HepG2 (cell line): ENCODE results near the gene RMRP. TPM values are rescaled to one million over a fixed set of nuclear protein-coding genes. Genes with fewer than 3 reads are reported as not detected.

Source experiments
- ARID5B ChIP-seq: IDR thresholded peaks from 2 replicates; pipeline ENCODE4 v1.4.0; 2020; ENCODE audit warnings: mild to moderate bottlenecking, missing genetic modification reagents
- KAT7 ChIP-seq: IDR thresholded peaks from 2 replicates; pipeline ENCODE4 v1.6.1; 2018; ENCODE audit warnings: borderline replicate concordance, missing compliant biosample characterization
- KDM1A ChIP-seq: IDR thresholded peaks from 2 replicates; pipeline ENCODE4 v1.6.1; 2016; ENCODE audit warnings: missing compliant biosample characterization
- KDM2A ChIP-seq: sonication (generic); formaldehyde crosslinking; IDR thresholded peaks from 2 replicates; pipeline ENCODE4 v1.4.0; 2020; ENCODE audit warnings: low read depth, missing genetic modification reagents, borderline replicate concordance
- KLF16 ChIP-seq, 2 experiments: sonication (generic) in 1 of 2; formaldehyde crosslinking in 1 of 2; IDR thresholded peaks; 2 replicates each; pipeline versions ENCODE4 v1.6.1 to v1.8.0; 2016 to 2023; ENCODE audit warnings: missing genetic modification reagents in 2 of 2, missing compliant biosample characterization in 1 of 2
- LCORL ChIP-seq, 2 experiments: fragments of 450-650 bp in 1 of 2; sonication (generic) in 1 of 2; formaldehyde crosslinking in 1 of 2; IDR thresholded peaks; 2 replicates each; pipeline versions ENCODE4 v1.5.0 to v1.6.1; 2017 to 2020; ENCODE audit warnings: antibody characterized with exemption in 1 of 2, missing genetic modification reagents in 1 of 2
- PCBP1 ChIP-seq: fragments of 200-400 bp; formaldehyde crosslinking; IDR thresholded peaks from 2 replicates; pipeline ENCODE4 v1.6.1; 2017; ENCODE audit warnings: mild to moderate bottlenecking, low read depth, low read length, borderline replicate concordance
- REST ChIP-seq, 2 experiments: IDR thresholded peaks; 2 replicates each; pipeline ENCODE4 v1.6.1; 2011 to 2012; ENCODE audit warnings: low read length in 2 of 2, borderline replicate concordance in 1 of 2, low read depth in 1 of 2, mild to moderate bottlenecking in 1 of 2, moderate library complexity in 1 of 2
- SP5 ChIP-seq: IDR thresholded peaks from 2 replicates; pipeline ENCODE4 v1.6.1; 2016; ENCODE audit warnings: low read depth, borderline replicate concordance
- THAP11 ChIP-seq: IDR thresholded peaks from 2 replicates; pipeline ENCODE4 v1.6.1; 2016; ENCODE audit warnings: missing biosample characterization, missing genetic modification reagents
- ZBTB26 ChIP-seq: IDR thresholded peaks from 2 replicates; pipeline ENCODE4 v1.6.1; 2016; ENCODE audit warnings: missing compliant biosample characterization, missing genetic modification reagents, borderline replicate concordance
- ZIK1 ChIP-seq: sonication (generic); formaldehyde crosslinking; IDR thresholded peaks from 2 replicates; pipeline ENCODE4 v1.5.0; 2020; ENCODE audit warnings: mild to moderate bottlenecking, low read depth, missing genetic modification reagents, borderline replicate concordance
- ZNF343 ChIP-seq: sonication (generic); formaldehyde crosslinking; IDR thresholded peaks from 2 replicates; pipeline ENCODE4 v1.4.0; 2020; ENCODE audit warnings: mild to moderate bottlenecking, missing genetic modification reagents
- ZNF430 ChIP-seq: sonication (generic); formaldehyde crosslinking; IDR thresholded peaks from 2 replicates; pipeline ENCODE4 v1.9.0; 2021; ENCODE audit warnings: mild to moderate bottlenecking, missing genetic modification reagents
- polyA plus RNA-seq, 8 experiments: library from polyadenylated mRNA; depleted of rRNA in 3 of 8; stranded (reverse) in 7 of 8; unstranded in 1 of 8; fragments of >200 nt; fragmentation: Illumina TruSeq in 4 of 8; extraction: Trizol in 4 of 8; gene quantifications; 2 replicates each; pipeline versions ENCODE4 v1.2.1 to v1.2.3, GENCODE V29; 2011 to 2016; ENCODE audit warnings: low read depth in 4 of 8, missing spikeins in 1 of 8, mixed read lengths in 1 of 8; ENCODE audit not compliant: insufficient read depth in 1 of 8
- total RNA-seq, 5 experiments: library from RNA; depleted of rRNA; stranded (reverse); fragments of >200 nt; fragmentation: Illumina TruSeq; extraction: Trizol; gene quantifications; 2 replicates each; pipeline ENCODE4 v1.2.3, GENCODE V29; 2016; ENCODE audit warnings: low read depth in 1 of 5
- TF ChIP-seq, protein P1 (sequence below): IDR thresholded peaks from 2 replicates; pipeline ENCODE4 v1.6.1; 2016

Gene RMRP
- total and polyA plus RNA-seq, 2 of the 13 experiments (the other 11 are each of a cell fraction or from before 2014, with no cell fraction given) = 51.4 to 4,025 TPM

DNA sequence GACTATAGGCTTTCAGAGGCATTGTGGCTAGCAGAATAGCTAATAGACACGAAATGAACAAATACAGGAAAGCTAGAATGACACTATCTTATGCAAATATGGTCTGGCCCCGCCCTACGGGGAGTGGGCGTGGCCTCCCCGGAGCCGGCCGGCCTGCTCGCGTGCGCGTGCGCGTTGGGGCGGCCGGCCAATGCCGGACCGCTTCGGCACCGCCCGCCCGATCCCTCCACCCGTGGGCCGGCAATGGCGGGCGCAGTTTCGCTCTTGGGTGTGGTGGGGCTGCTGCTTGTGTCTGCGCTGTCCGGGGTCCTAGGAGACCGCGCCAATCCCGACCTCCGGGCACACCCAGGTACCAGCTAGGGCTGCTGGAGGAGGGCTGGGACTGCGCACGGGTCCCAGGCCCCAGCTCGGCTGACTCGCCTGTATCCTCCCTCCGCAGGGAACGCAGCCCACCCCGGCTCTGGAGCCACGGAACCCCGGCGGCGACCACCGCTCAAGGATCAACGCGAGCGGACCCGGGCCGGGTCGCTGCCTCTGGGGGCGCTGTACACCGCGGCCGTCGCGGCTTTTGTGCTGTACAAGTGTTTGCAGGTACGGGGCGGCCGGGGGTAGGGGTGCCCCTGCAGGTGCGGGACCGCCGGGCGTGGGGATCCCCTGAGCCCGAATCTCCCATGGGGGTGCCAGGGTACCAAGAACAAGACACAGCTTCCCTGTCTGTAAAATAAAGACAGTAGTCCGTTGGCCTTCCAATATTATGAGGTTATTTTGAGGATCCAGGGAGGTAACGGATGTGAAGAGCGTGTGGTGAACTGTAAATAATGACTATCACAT is 533 bp upstream of the RMRP start, which contains the start of gene CCDC107 (continued):
- TF ChIP-seq KLF16 (CRISPR knock-in tag; IDR thresholded peaks at IDR 0.05) (0 out of 4 replicates have a peak, but pooled peaks of 1 of the 2 experiments have one; percentile 27), KDM2A (CRISPR knock-in tag) (peak; percentile 97), ZNF430 (CRISPR knock-in tag) (0 out of 2 replicates have a peak, but pooled peaks have one; percentile 39), KAT7 (CRISPR knock-in tag) (peak; percentile 70; the same call in 1 of the 2 replicates), REST (IDR thresholded peaks at IDR 0.05; ENCODE audit: borderline replicate concordance in 1 of 2, low read depth in 1 of 2, low read length in 2 of 2) (peak in 1 of 2 experiments; percentile 69; a peak in 1 of 4 replicates), THAP11 (CRISPR knock-in tag) (peak; percentile 58; the same call in 1 of the 2 replicates), PCBP1 (peak; percentile 67; the same call in 1 of the 2 replicates), ZNF343 (0 out of 2 replicates have a peak, but pooled peaks have one; percentile 9), ZIK1 (CRISPR knock-in tag) (no peak), KDM1A (no peak), SP5 (no peak), LCORL (IDR thresholded peaks at IDR 0.05) (no peak), LCORL (CRISPR knock-in tag; IDR thresholded peaks at IDR 0.05) (no peak; the same call in none of the 2 replicates), ARID5B (CRISPR knock-in tag) (peak; percentile 51; the same call in 1 of the 2 replicates), ZBTB26 (peak; percentile 56; the same call in 1 of the 2 replicates)
- TF ChIP-seq, protein P1, sequence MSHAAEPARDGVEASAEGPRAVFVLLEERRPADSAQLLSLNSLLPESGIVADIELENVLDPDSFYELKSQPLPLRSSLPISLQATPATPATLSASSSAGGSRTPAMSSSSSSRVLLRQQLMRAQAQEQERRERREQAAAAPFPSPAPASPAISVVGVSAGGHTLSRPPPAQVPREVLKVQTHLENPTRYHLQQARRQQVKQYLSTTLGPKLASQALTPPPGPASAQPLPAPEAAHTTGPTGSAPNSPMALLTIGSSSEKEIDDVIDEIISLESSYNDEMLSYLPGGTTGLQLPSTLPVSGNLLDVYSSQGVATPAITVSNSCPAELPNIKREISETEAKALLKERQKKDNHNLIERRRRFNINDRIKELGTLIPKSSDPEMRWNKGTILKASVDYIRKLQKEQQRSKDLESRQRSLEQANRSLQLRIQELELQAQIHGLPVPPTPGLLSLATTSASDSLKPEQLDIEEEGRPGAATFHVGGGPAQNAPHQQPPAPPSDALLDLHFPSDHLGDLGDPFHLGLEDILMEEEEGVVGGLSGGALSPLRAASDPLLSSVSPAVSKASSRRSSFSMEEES (CRISPR knock-in tag) = no peak; the same call in 1 of the 2 replicates
